Activated T-helper 2 cell treated with anti-CD3 and anti-CD28 coated beads, Interferon-gamma antibody, Interleukin-2, Interleukin-4, amounts not matched to agents 10 μg/mL and 5 μg/mL and 100 μg/mL, durations not matched to agents 14 hours and 24 hours and 36 hours (primary cell): Measurements from ENCODE around the gene CUL7. TPM values are rescaled to one million over a fixed set of nuclear protein-coding genes. Genes with fewer than 3 reads are reported as not detected.

Source experiments
- DNase-seq: peaks from one replicate; pipeline ENCODE4 v3.0.0; 2021; ENCODE audit warnings: low spot score
- H3K27ac Mint-ChIP-seq: one replicate; pipeline ENCODE4 v1.8.0; 2021; ENCODE audit warnings: mixed read lengths
- H3K27me3 Mint-ChIP-seq: one replicate; pipeline ENCODE4 v1.8.0; 2021; ENCODE audit warnings: low read depth, mixed read lengths
- H3K36me3 Mint-ChIP-seq: one replicate; pipeline ENCODE4 v1.8.0; 2021; ENCODE audit warnings: low read depth, mixed read lengths
- H3K4me1 Mint-ChIP-seq: one replicate; pipeline ENCODE4 v1.8.0; 2021; ENCODE audit warnings: low read depth, mixed read lengths
- H3K4me3 Mint-ChIP-seq: one replicate; pipeline ENCODE4 v1.8.0; 2021; ENCODE audit warnings: low read depth, mild to moderate bottlenecking, moderate library complexity, mixed read lengths
- H3K9me3 Mint-ChIP-seq: one replicate; pipeline ENCODE4 v1.8.0; 2021; ENCODE audit warnings: mixed read lengths
- intact Hi-C: fragments of 100-400 bp; cut with micrococcal nuclease; formaldehyde crosslinking; loops from one replicate; pipeline ENCODE4 v1.15.1; 2023
- total RNA-seq: library from RNA; stranded (reverse); gene quantifications from 2 replicates; pipeline ENCODE4 v1.2.3, GENCODE V29; 2022

CUL7 gene
- total RNA-seq, 1 donor from 2014 or later: 27.3 TPM

- H3K27me3 Mint-ChIP-seq: peaks cover 22% of the 10 kb centered on the region
- no peak for DNase-seq
- H3K4me3 Mint-ChIP-seq: peak overlapping the region; percentile 19
- peaks cover under 1% of the 10 kb centered on the region for H3K4me1 Mint-ChIP-seq
- no peaks in the 10 kb centered on the region for H3K9me3 Mint-ChIP-seq
- intact Hi-C loops: no loop called here
- H3K27ac Mint-ChIP-seq: no peak overlapping the region
- peaks cover 6% of the 10 kb centered on the region for H3K36me3 Mint-ChIP-seq
Observed at GRCh38 chr6:43074847-43075669, 21.4 kb upstream of the CUL7 start.

- peaks cover 2% of the 10 kb centered on the region for H3K27me3 Mint-ChIP-seq
- H3K36me3 Mint-ChIP-seq: peaks cover 6% of the 10 kb centered on the region
- peaks cover 4% of the 10 kb centered on the region for H3K4me1 Mint-ChIP-seq
- no peak for DNase-seq
- no peak overlapping the region for H3K27ac Mint-ChIP-seq
- no peak overlapping the region for H3K4me3 Mint-ChIP-seq
- intact Hi-C loops: loop anchor here (1.0 kb wide), 1 partner anchor 73 kb away; no protein-coding TSS in a partner anchor
- no peaks in the 10 kb centered on the region for H3K9me3 Mint-ChIP-seq
Observed at GRCh38 chr6:43070028-43070632, 16.5 kb upstream of the CUL7 start.

- intact Hi-C loops: no loop called here
- H3K4me3 Mint-ChIP-seq: no peak overlapping the region
- peaks cover 27% of the 10 kb centered on the region for H3K4me1 Mint-ChIP-seq
- no peak for DNase-seq
- H3K36me3 Mint-ChIP-seq: peaks cover 9% of the 10 kb centered on the region
- no peaks in the 10 kb centered on the region for H3K9me3 Mint-ChIP-seq
- no peak overlapping the region for H3K27ac Mint-ChIP-seq
- no peaks in the 10 kb centered on the region for H3K27me3 Mint-ChIP-seq
Observed at GRCh38 chr6:43062818-43063217, 9.2 kb upstream of the CUL7 start.

GRCh38 chr6:43061861-43062260, 8.2 kb upstream of the CUL7 start:
- Mint-ChIP-seq H3K4me3 (no peak overlapping the region), H3K36me3 (peaks cover 13% of the 10 kb centered on the region), H3K27me3 (no peaks in the 10 kb centered on the region), H3K27ac (no peak overlapping the region), H3K9me3 (no peaks in the 10 kb centered on the region), H3K4me1 (peaks cover 28% of the 10 kb centered on the region)
- DNase-seq: no peak
- intact Hi-C loops: no loop called here

GRCh38 chr6:43060755-43061633, 7.3 kb upstream of the CUL7 start:
- H3K4me3 Mint-ChIP-seq: peak overlapping the region; percentile 93
- intact Hi-C loops: no loop called here
- H3K4me1 Mint-ChIP-seq: peaks cover 28% of the 10 kb centered on the region
- H3K36me3 Mint-ChIP-seq: peaks cover 17% of the 10 kb centered on the region
- peak overlapping the region; percentile 56 for H3K27ac Mint-ChIP-seq
- H3K9me3 Mint-ChIP-seq: no peaks in the 10 kb centered on the region
- no peaks in the 10 kb centered on the region for H3K27me3 Mint-ChIP-seq
- no peak for DNase-seq

GRCh38 chr6:43060034-43060754, 6.5 kb upstream of the CUL7 start:
- Mint-ChIP-seq H3K27me3 (no peaks in the 10 kb centered on the region), H3K4me1 (peaks cover 28% of the 10 kb centered on the region), H3K27ac (peak overlapping the region; percentile 98), H3K9me3 (no peaks in the 10 kb centered on the region), H3K36me3 (peaks cover 25% of the 10 kb centered on the region), H3K4me3 (peak overlapping the region; percentile 93)
- no peak for DNase-seq
- intact Hi-C loops: no loop called here

GRCh38 chr6:43059168-43060033, 5.8 kb upstream of the CUL7 start, which contains the start of the genes KLC4 and MRPL2:
KLC4 (plus strand) TSS chr6:43059631; CDS start chr6:43061336, 1,705 bp downstream.
MRPL2 (minus strand) TSS chr6:43059434; CDS start chr6:43059381, 53 bp downstream.
- Mint-ChIP-seq H3K36me3 (peaks cover 26% of the 10 kb centered on the region), H3K9me3 (no peaks in the 10 kb centered on the region), H3K4me1 (peaks cover 28% of the 10 kb centered on the region), H3K27me3 (no peaks in the 10 kb centered on the region), H3K4me3 (peak within 1 kb of the TSS; percentile 93), H3K27ac (peak within 1 kb of the TSS; percentile 98)
- intact Hi-C loops: loop anchor here (1.0 to 10.0 kb wide), 5 partner anchors 45 to 1495 kb away; partner anchors contain the start of genes CNPY3, KLHDC3, PEX6 and SRF
- DNase-seq: peak; percentile 96

GRCh38 chr6:43058531-43058930, 4.9 kb upstream of the CUL7 start:
- Mint-ChIP-seq H3K4me3 (peak overlapping the region; percentile 93), H3K4me1 (peaks cover 34% of the 10 kb centered on the region), H3K27ac (peak overlapping the region; percentile 98), H3K9me3 (no peaks in the 10 kb centered on the region), H3K27me3 (no peaks in the 10 kb centered on the region), H3K36me3 (peaks cover 32% of the 10 kb centered on the region)
- intact Hi-C loops: loop anchor here (2.0 to 10.0 kb wide), 3 partner anchors 112 to 1494 kb away; partner anchors contain the start of genes CNPY3 and SRF
- DNase-seq: no peak

GRCh38 chr6:43055966-43056365, 2.3 kb upstream of the CUL7 start:
- Mint-ChIP-seq H3K27me3 (no peaks in the 10 kb centered on the region), H3K4me3 (no peak overlapping the region), H3K27ac (no peak overlapping the region), H3K4me1 (peaks cover 52% of the 10 kb centered on the region), H3K36me3 (peaks cover 50% of the 10 kb centered on the region), H3K9me3 (no peaks in the 10 kb centered on the region)
- no peak for DNase-seq
- intact Hi-C loops: loop anchor here (10.0 kb wide), 2 partner anchors 131 to 1491 kb away; partner anchors contain the start of gene CNPY3

- Mint-ChIP-seq H3K36me3 (peaks cover 66% of the 10 kb centered on the region), H3K4me1 (peaks cover 44% of the 10 kb centered on the region), H3K9me3 (no peaks in the 10 kb centered on the region), H3K4me3 (peak overlapping the region; percentile 100), H3K27ac (peak overlapping the region; percentile 90), H3K27me3 (no peaks in the 10 kb centered on the region)
- no peak for DNase-seq
- intact Hi-C loops: loop anchor here (10.0 kb wide), 2 partner anchors 130 to 1490 kb away; partner anchors contain the start of gene CNPY3
Observed at GRCh38 chr6:43054206-43054943, 724 bp upstream of the CUL7 start.
